Adrenal gland (tissue), 5 donors: Measurements from ENCODE around the gene TBC1D22A.

Source experiments
- POLR2A ChIP-seq, 2 donors: fragments of 450-650 bp; IDR thresholded peaks; one replicate each; pipeline ENCODE4 v1.6.1; 2017; ENCODE audit warnings: antibody characterized with exemption in 2 of 2, mild to moderate bottlenecking in 2 of 2, moderate library complexity in 1 of 2
- TF ChIP-seq, protein P1 (sequence below), 6 experiments: fragments of 450-650 bp in 4 of 6; fragments of 200-600 bp in 2 of 6; sonication (generic) in 1 of 6; IDR thresholded peaks; 1 replicate in 5 of 6; 2 replicates in 1 of 6; pipeline versions ENCODE4 v1.5.1 to v1.8.0; 2016 to 2021; ENCODE audit warnings: antibody characterized with exemption in 6 of 6, mild to moderate bottlenecking in 2 of 6, moderate library complexity in 1 of 6
- donor health status: DM: no; HTN: no; CAD: no.

DNA sequence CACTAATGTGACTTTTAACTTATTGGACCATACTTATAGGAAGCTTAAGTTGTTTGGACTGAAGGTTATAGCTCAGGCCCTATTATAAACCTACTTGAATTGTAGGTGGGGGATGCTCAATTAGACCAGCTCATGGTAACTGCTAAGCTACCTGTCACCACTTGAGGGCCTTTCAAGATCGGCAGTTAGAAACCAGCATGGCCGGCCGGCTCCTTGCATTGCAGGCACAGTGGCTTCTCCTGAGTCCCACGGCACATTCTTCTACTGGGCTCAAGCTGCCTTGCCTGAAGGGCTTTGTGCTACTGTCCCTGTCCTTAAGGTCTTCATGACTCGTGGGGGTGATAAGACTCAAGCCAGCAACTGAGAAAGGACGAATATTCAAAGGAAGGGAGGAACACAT is 70.8 kb downstream of the TBC1D22A start:
- TF ChIP-seq, protein P1, sequence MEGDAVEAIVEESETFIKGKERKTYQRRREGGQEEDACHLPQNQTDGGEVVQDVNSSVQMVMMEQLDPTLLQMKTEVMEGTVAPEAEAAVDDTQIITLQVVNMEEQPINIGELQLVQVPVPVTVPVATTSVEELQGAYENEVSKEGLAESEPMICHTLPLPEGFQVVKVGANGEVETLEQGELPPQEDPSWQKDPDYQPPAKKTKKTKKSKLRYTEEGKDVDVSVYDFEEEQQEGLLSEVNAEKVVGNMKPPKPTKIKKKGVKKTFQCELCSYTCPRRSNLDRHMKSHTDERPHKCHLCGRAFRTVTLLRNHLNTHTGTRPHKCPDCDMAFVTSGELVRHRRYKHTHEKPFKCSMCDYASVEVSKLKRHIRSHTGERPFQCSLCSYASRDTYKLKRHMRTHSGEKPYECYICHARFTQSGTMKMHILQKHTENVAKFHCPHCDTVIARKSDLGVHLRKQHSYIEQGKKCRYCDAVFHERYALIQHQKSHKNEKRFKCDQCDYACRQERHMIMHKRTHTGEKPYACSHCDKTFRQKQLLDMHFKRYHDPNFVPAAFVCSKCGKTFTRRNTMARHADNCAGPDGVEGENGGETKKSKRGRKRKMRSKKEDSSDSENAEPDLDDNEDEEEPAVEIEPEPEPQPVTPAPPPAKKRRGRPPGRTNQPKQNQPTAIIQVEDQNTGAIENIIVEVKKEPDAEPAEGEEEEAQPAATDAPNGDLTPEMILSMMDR (IDR thresholded peaks at IDR 0.05): no peak
- TF ChIP-seq POLR2A (IDR thresholded peaks at IDR 0.05): no peak
